Keratinocyte (primary cell): Measurements from ENCODE around the gene ZNF460.

Source experiments
- EZH2 ChIP-seq: IDR thresholded peaks from one replicate; pipeline ENCODE4 v1.6.1; 2012; ENCODE audit warnings: inconsistent platforms, mild to moderate bottlenecking, low read length, moderate library complexity
- TF ChIP-seq, protein P1 (sequence below), 3 experiments: IDR thresholded peaks in 1 of 3; conservative IDR thresholded peaks in 1 of 3; optimal IDR thresholded peaks in 1 of 3; 2 replicates in 2 of 3; 3 replicates in 1 of 3; pipeline versions ENCODE3 to v1.5.1; 2011; ENCODE audit warnings: low read length in 3 of 3, mild to moderate bottlenecking in 3 of 3, moderate library complexity in 2 of 3, control low read depth in 1 of 3, inconsistent platforms in 1 of 3; ENCODE audit not compliant: insufficient read depth in 2 of 3; ENCODE audit errors: extremely low read depth in 1 of 3

DNA sequence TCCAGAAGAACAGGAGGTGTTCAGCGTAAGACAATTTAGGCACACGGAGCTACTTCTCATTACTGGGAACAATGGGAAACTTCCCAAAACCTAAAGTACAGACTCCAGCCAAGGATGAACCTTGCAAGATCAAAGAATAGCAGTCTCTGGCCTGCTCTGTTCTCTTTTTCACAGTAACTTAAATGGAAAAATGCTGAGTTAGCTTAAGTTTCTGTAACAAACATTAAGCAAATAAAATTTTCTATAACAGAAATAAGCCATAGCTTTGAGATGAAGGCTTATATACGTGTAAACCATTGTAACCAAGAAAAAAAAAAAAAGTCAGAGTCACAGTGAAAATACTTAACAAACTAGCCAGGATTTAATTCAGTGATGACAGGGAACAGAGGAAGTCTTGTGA, 18.2 kb upstream of the ZNF460 start:
- TF ChIP-seq, protein P1, sequence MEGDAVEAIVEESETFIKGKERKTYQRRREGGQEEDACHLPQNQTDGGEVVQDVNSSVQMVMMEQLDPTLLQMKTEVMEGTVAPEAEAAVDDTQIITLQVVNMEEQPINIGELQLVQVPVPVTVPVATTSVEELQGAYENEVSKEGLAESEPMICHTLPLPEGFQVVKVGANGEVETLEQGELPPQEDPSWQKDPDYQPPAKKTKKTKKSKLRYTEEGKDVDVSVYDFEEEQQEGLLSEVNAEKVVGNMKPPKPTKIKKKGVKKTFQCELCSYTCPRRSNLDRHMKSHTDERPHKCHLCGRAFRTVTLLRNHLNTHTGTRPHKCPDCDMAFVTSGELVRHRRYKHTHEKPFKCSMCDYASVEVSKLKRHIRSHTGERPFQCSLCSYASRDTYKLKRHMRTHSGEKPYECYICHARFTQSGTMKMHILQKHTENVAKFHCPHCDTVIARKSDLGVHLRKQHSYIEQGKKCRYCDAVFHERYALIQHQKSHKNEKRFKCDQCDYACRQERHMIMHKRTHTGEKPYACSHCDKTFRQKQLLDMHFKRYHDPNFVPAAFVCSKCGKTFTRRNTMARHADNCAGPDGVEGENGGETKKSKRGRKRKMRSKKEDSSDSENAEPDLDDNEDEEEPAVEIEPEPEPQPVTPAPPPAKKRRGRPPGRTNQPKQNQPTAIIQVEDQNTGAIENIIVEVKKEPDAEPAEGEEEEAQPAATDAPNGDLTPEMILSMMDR (optimal IDR thresholded peaks at IDR 0.05 in 1 of 3, IDR thresholded peaks at IDR 0.05 in 1 of 3, conservative IDR thresholded peaks at IDR 0.05 in 1 of 3; ENCODE audit: extremely low read depth in 1 of 3, insufficient read depth in 2 of 3, low read length in 3 of 3): no peak
- TF ChIP-seq EZH2: no peak
